Stomach smooth muscle (tissue), 2 donors: ENCODE data around the gene SLC5A9.

ENCODE experiments used
- H3K27ac ChIP-seq: one replicate; pipeline ENCODE4 v1.7.0; 2013; ENCODE audit warnings: mild to moderate bottlenecking, low read length, inconsistent platforms
- H3K27me3 ChIP-seq, 2 donors: one replicate each; pipeline ENCODE4 v1.7.0; 2013; ENCODE audit warnings: low read length in 2 of 2; ENCODE audit not compliant: insufficient read depth in 2 of 2, control insufficient read depth in 1 of 2
- H3K36me3 ChIP-seq, 2 donors: one replicate each; pipeline ENCODE4 v1.7.0; 2013; ENCODE audit warnings: low read length in 2 of 2; ENCODE audit not compliant: control insufficient read depth in 2 of 2, insufficient read depth in 2 of 2
- H3K4me1 ChIP-seq: one replicate; pipeline ENCODE4 v1.7.0; 2013; ENCODE audit warnings: low read length; ENCODE audit not compliant: control insufficient read depth, insufficient read depth
- H3K4me3 ChIP-seq, 2 donors: one replicate each; pipeline ENCODE4 v1.7.0; 2013; ENCODE audit warnings: low read length in 2 of 2
- H3K9ac ChIP-seq, 2 donors: one replicate each; pipeline ENCODE4 v1.7.0; 2013; ENCODE audit warnings: low read length in 2 of 2, mild to moderate bottlenecking in 1 of 2
- H3K9me3 ChIP-seq, 2 donors: one replicate each; pipeline ENCODE4 v1.7.0; 2013; ENCODE audit warnings: low read length in 2 of 2; ENCODE audit not compliant: control insufficient read depth in 2 of 2
- donor health status: healthy.
- donor health status: Pancreatic carcinoma.

Gene SLC5A9

DNA sequence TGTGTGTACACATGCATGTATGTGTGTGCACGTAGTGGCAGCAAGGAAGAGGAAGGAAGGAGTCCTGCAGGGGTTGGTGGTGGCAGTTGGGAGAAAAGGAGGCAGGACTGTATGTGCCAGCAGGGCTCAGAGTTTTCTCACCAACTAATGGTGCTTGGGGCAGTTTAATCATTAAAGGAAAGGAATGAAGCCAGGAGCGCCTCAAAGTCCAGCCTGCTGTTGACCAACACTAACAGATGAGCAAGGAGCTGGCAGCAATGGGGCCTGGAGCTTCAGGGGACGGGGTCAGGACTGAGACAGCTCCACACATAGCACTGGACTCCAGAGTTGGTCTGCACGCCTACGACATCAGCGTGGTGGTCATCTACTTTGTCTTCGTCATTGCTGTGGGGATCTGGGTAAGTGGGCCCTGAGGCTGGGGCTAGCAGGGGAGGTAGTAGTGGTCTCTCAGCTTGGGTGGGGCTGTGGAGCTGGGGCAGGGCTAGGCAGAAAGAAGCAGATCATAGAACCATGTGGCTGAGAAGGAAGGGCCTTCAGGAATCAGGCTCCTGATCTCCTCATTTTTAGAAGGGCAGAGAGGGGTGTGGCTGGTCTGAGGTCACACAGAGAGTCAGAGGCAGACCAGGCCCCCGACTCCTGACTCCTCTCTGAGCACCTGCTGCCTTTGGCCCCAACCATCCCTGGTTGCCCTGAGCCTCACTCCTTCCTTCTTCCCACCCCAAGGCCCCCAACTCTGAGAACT, at the start of gene SLC5A9:
SLC5A9 (plus strand) TSS at position 216 of the 742 bp plus-strand sequence; CDS start at position 237, 21 bp downstream.
- Histone ChIP-seq H3K4me3 (no peak within 1 kb of the TSS), H3K36me3 (no peaks in the 10 kb centered on the region), H3K27ac (no peak within 1 kb of the TSS), H3K9ac (no peak within 1 kb of the TSS), H3K27me3 (peaks cover 6 to 9% of the 10 kb centered on the region in 2 donors), H3K4me1 (no peaks in the 10 kb centered on the region), H3K9me3 (peaks cover 0 to 3% of the 10 kb centered on the region in 2 donors)

- Histone ChIP-seq H3K4me1 (no peaks in the 10 kb centered on the region), H3K9me3 (no peaks in the 10 kb centered on the region), H3K9ac (no peak overlapping the region), H3K27ac (no peak overlapping the region), H3K27me3 (no peaks in the 10 kb centered on the region), H3K4me3 (no peak overlapping the region), H3K36me3 (no peaks in the 10 kb centered on the region)
Observed at GRCh38 chr1:48175116-48175515, 47.4 kb upstream of the SLC5A9 start.

- H3K9ac ChIP-seq: no peak overlapping the region
- H3K4me1 ChIP-seq: no peaks in the 10 kb centered on the region
- H3K36me3 ChIP-seq: no peaks in the 10 kb centered on the region
- H3K27ac ChIP-seq: no peak overlapping the region
- no peaks in the 10 kb centered on the region for H3K9me3 ChIP-seq
- no peaks in the 10 kb centered on the region for H3K27me3 ChIP-seq
- no peak overlapping the region for H3K4me3 ChIP-seq
Observed at GRCh38 chr1:48177257-48177656, 45.3 kb upstream of the SLC5A9 start.

DNA sequence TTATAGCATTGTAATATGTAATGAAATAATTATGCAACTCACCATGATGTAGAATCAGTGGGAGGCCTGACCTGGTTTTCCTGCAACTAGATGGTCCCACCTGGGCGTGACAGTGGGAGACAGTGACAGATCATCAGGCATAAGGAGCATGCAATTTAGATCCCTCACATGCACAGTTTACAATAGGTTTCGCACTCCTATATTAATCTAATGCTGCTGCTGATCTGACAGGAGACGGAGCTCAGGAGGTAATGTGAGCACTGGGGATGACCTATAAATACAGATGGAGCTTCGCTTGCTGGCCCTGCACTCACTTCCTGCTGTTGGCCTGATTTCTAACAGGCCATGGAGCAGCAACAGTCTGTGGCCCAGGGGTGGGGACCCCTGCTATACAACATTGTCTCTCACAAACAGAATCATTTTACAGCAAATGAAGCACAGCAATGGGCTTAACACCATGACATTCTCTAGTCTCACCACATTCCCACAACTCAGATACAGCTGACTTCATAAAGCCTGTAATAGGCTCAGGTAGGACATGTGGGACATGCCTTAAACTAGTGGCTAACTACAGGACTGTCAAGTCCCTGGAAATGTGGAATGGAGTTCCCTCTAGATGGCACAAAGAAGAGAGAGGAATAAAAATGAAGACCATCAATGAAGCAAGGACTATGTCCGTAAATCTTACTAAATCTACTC, 40.7 kb upstream of the SLC5A9 start:
- Histone ChIP-seq H3K4me1 (no peaks in the 10 kb centered on the region), H3K9ac (no peak overlapping the region), H3K9me3 (no peaks in the 10 kb centered on the region), H3K36me3 (no peaks in the 10 kb centered on the region), H3K27ac (no peak overlapping the region), H3K4me3 (no peak overlapping the region), H3K27me3 (no peaks in the 10 kb centered on the region)

GRCh38 chr1:48182439-48182838, 40.1 kb upstream of the SLC5A9 start:
- Histone ChIP-seq H3K36me3 (no peaks in the 10 kb centered on the region), H3K27me3 (no peaks in the 10 kb centered on the region), H3K9me3 (no peaks in the 10 kb centered on the region), H3K4me3 (no peak overlapping the region), H3K4me1 (no peaks in the 10 kb centered on the region), H3K27ac (no peak overlapping the region), H3K9ac (no peak overlapping the region)

DNA sequence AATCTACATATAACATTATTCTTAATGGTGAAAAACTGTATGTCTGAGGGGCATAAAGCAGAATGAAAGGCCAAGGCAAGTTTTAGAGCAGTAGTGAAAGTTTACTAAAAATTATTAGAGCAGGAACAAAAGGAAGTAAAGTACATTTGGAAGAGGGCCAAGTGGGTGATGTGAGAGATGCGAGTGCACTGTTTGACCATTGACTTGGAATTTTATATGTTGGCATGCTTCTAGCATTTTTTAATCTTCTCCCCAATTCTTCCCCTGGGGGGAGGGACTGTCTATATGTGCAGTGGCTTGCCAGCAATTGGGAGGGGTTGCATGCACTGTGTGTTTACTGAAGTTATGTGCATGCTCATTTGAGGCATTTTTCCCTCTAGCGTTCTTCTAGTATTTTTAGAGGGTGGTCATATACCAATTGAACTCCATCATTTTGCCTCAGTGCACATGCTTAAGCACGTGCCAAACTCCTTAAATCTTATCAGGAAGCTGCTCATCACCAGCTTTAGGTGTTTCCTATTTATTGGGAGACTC, 36.1 kb upstream of the SLC5A9 start:
- Histone ChIP-seq H3K4me3 (no peak overlapping the region), H3K4me1 (no peaks in the 10 kb centered on the region), H3K27me3 (peaks cover 0 to 2% of the 10 kb centered on the region in 2 donors), H3K36me3 (no peaks in the 10 kb centered on the region), H3K27ac (no peak overlapping the region), H3K9me3 (no peaks in the 10 kb centered on the region), H3K9ac (no peak overlapping the region)

GRCh38 chr1:48187969-48188563, 34.5 kb upstream of the SLC5A9 start:
- Histone ChIP-seq H3K9me3 (no peaks in the 10 kb centered on the region), H3K4me1 (no peaks in the 10 kb centered on the region), H3K36me3 (no peaks in the 10 kb centered on the region), H3K4me3 (no peak overlapping the region), H3K9ac (no peak overlapping the region), H3K27ac (no peak overlapping the region), H3K27me3 (peaks cover 0 to 2% of the 10 kb centered on the region in 2 donors)

- no peak overlapping the region for H3K27ac ChIP-seq
- no peaks in the 10 kb centered on the region for H3K4me1 ChIP-seq
- peaks cover 0 to 2% of the 10 kb centered on the region in 2 donors for H3K27me3 ChIP-seq
- no peak overlapping the region for H3K9ac ChIP-seq
- H3K4me3 ChIP-seq: no peak overlapping the region
- no peaks in the 10 kb centered on the region for H3K36me3 ChIP-seq
- H3K9me3 ChIP-seq: no peaks in the 10 kb centered on the region
Observed at GRCh38 chr1:48190881-48191280, 31.6 kb upstream of the SLC5A9 start.

GRCh38 chr1:48194801-48195200, 27.7 kb upstream of the SLC5A9 start:
- H3K36me3 ChIP-seq: no peaks in the 10 kb centered on the region

GRCh38 chr1:48196237-48196636, 26.3 kb upstream of the SLC5A9 start:
- Histone ChIP-seq H3K36me3 (no peaks in the 10 kb centered on the region), H3K9ac (no peak overlapping the region), H3K27ac (no peak overlapping the region), H3K4me3 (no peak overlapping the region), H3K9me3 (no peaks in the 10 kb centered on the region), H3K27me3 (no peaks in the 10 kb centered on the region), H3K4me1 (no peaks in the 10 kb centered on the region)

More at GRCh38 chr1:48194801-48195200, 27.7 kb upstream of the SLC5A9 start:
- H3K9me3 ChIP-seq: no peaks in the 10 kb centered on the region
- H3K27ac ChIP-seq: no peak overlapping the region
- no peak overlapping the region for H3K4me3 ChIP-seq
- no peak overlapping the region for H3K9ac ChIP-seq
- H3K4me1 ChIP-seq: no peaks in the 10 kb centered on the region
- H3K27me3 ChIP-seq: no peaks in the 10 kb centered on the region
